ENCODE data around the gene ZBTB24. TPM values are rescaled to one million over a fixed set of nuclear protein-coding genes. Genes with fewer than 3 reads are reported as not detected.

ZBTB24 gene
- total RNA-seq, 1 donor from 2014 or later: 8.2 TPM

DNA sequence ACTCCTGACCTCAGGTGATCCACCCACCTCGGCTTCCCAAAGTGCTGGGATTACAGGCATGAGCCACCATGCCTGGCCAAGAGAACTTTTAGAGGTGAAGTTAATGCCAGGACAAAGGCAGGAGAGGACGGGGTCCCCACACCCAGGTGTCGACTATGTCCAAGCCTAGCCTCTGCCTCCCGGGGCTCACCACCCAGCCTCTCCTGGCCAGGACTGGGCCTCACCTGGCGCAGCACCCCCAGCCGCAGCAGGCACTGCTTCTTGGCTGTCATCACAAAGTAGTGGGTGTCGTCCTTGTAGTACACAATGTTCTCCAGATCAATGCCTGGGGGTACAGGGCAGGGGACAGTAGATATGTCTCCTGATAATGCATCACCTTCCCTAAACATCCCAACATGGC lies 31.6 kb downstream of the ZBTB24 start:
- TF ChIP-seq, protein P1, sequence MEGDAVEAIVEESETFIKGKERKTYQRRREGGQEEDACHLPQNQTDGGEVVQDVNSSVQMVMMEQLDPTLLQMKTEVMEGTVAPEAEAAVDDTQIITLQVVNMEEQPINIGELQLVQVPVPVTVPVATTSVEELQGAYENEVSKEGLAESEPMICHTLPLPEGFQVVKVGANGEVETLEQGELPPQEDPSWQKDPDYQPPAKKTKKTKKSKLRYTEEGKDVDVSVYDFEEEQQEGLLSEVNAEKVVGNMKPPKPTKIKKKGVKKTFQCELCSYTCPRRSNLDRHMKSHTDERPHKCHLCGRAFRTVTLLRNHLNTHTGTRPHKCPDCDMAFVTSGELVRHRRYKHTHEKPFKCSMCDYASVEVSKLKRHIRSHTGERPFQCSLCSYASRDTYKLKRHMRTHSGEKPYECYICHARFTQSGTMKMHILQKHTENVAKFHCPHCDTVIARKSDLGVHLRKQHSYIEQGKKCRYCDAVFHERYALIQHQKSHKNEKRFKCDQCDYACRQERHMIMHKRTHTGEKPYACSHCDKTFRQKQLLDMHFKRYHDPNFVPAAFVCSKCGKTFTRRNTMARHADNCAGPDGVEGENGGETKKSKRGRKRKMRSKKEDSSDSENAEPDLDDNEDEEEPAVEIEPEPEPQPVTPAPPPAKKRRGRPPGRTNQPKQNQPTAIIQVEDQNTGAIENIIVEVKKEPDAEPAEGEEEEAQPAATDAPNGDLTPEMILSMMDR (IDR thresholded peaks at IDR 0.05): no peak
- Histone ChIP-seq H3K4me3 (no peak overlapping the region), H3K27me3 (ENCODE audit: low read depth) (no peaks in the 10 kb centered on the region), H3K9me3 (no peaks in the 10 kb centered on the region), H3K36me3 (peaks cover 37% of the 10 kb centered on the region), H3K27ac (no peak overlapping the region), H3K4me1 (peaks cover 19% of the 10 kb centered on the region)
- ATAC-seq (no peak), DNase-seq (no peak)
- intact Hi-C loops (cut with DNase I): no loop called here

- Histone ChIP-seq H3K27ac (no peak overlapping the region), H3K9me3 (no peaks in the 10 kb centered on the region), H3K27me3 (ENCODE audit: low read depth) (no peaks in the 10 kb centered on the region), H3K4me3 (no peak overlapping the region), H3K36me3 (peaks cover 43% of the 10 kb centered on the region), H3K4me1 (peaks cover 16% of the 10 kb centered on the region)
- TF ChIP-seq, protein P1 (IDR thresholded peaks at IDR 0.05): no peak
- no peak for DNase-seq
- no peak for ATAC-seq
- intact Hi-C loops (cut with DNase I): no loop called here
Measured at GRCh38 chr6:109450801-109451200, 32.2 kb downstream of the ZBTB24 start.

- ATAC-seq (no peak), DNase-seq (no peak)
- Histone ChIP-seq H3K4me3 (no peak overlapping the region), H3K27ac (no peak overlapping the region), H3K4me1 (peaks cover 14% of the 10 kb centered on the region), H3K36me3 (peaks cover 51% of the 10 kb centered on the region), H3K27me3 (ENCODE audit: low read depth) (no peaks in the 10 kb centered on the region), H3K9me3 (no peaks in the 10 kb centered on the region)
- TF ChIP-seq, protein P1 (IDR thresholded peaks at IDR 0.05): no peak
- intact Hi-C loops (cut with DNase I): no loop called here
Measured at GRCh38 chr6:109449795-109450673, 33.0 kb downstream of the ZBTB24 start.

- Histone ChIP-seq H3K27ac (no peak overlapping the region), H3K9me3 (no peaks in the 10 kb centered on the region), H3K27me3 (ENCODE audit: low read depth) (no peaks in the 10 kb centered on the region), H3K4me1 (peaks cover 6% of the 10 kb centered on the region), H3K36me3 (peaks cover 59% of the 10 kb centered on the region), H3K4me3 (no peak overlapping the region)
- DNase-seq (no peak), ATAC-seq (no peak)
- intact Hi-C loops (cut with DNase I): no loop called here
- TF ChIP-seq, protein P1 (IDR thresholded peaks at IDR 0.05): no peak
Measured at GRCh38 chr6:109449064-109449794, 33.8 kb downstream of the ZBTB24 start.

DNA sequence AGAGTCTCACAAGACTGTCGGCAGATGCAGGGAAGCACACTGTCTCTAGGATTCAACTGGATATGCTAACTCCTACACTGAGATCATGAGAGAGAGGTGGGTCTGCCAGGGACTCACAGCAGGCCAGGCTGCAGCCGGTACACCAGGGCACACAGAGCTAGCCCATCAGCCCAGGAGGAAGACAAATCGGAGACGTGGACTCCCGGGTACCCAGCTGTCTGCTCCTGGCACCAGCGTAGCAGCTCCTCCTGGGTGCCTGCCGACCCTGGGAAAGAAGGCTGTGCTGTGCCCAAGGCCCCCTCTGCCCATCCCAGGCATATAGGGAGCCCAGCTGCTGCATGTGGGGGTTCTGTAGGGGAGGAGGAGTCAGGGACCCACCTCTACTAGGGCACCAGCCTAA lies 34.4 kb downstream of the ZBTB24 start:
- TF ChIP-seq, protein P1 (IDR thresholded peaks at IDR 0.05): no peak
- intact Hi-C loops (cut with DNase I): no loop called here
- DNase-seq: no peak

More for the DNA sequence above, 34.4 kb downstream of the ZBTB24 start:
- H3K4me3 ChIP-seq: no peak overlapping the region
- no peaks in the 10 kb centered on the region for H3K27me3 ChIP-seq (ENCODE audit: low read depth)
- no peaks in the 10 kb centered on the region for H3K9me3 ChIP-seq
- H3K36me3 ChIP-seq: peaks cover 65% of the 10 kb centered on the region
- no peak for ATAC-seq
- peaks cover under 1% of the 10 kb centered on the region for H3K4me1 ChIP-seq
- no peak overlapping the region for H3K27ac ChIP-seq

All from lower lobe of right lung (tissue), 2 donors.